IPS DF 6.9 (cell line): ENCODE results near the gene CCDC38.
"Not testable (repeated sequence)": the region's sequence is repeated elsewhere in the genome, so short reads cannot be mapped to it uniquely, and the experiment has no call there.

Experiments used
- DNase-seq: peaks from one replicate; pipeline ENCODE4 v3.0.0-alpha.2; 2013; ENCODE audit warnings: low read depth, low spot score
- H3K27ac ChIP-seq: one replicate; pipeline ENCODE4 v1.5.1; 2013; ENCODE audit warnings: low read length, control low read depth
- H3K27me3 ChIP-seq: 2 replicates; pipeline ENCODE4 v1.6.1; 2013; ENCODE audit warnings: mild to moderate bottlenecking, low read length; ENCODE audit not compliant: control insufficient read depth, insufficient read depth
- H3K36me3 ChIP-seq: 2 replicates; pipeline ENCODE4 v1.6.1; 2013; ENCODE audit warnings: low read length; ENCODE audit not compliant: control insufficient read depth, insufficient read depth
- H3K4me1 ChIP-seq: 2 replicates; pipeline ENCODE4 v1.6.1; 2013; ENCODE audit warnings: low read length; ENCODE audit not compliant: control insufficient read depth, insufficient read depth
- H3K4me3 ChIP-seq: 2 replicates; pipeline ENCODE4 v1.5.1; 2013; ENCODE audit warnings: mild to moderate bottlenecking, low read length
- H3K9me3 ChIP-seq: 2 replicates; pipeline ENCODE4 v1.6.1; 2013; ENCODE audit warnings: low read length, inconsistent platforms; ENCODE audit not compliant: control insufficient read depth, insufficient read depth
- WGBS: extraction: QIAGEN DNeasy Blood & Tissue Kit; methylation state at CpG from one replicate; pipeline ENCODE4 v1.1.7; 2013; ENCODE audit warnings: mixed read lengths, missing lambda C conversion rate; ENCODE audit not compliant: insufficient read length, insufficient coverage; 5-methylcytosine and 5-hydroxymethylcytosine counted together

The CCDC38 gene

GRCh38 chr12:95842426-95842825 is 100.0 kb downstream of the CCDC38 start:
- not testable (repeated sequence) for H3K4me1 ChIP-seq, H3K27me3 ChIP-seq, DNase-seq, H3K4me3 ChIP-seq, H3K36me3 ChIP-seq, H3K9me3 ChIP-seq, H3K27ac ChIP-seq
- no CpG with 5 or more reads among the region's 12 CpGs for WGBS

GRCh38 chr12:95838125-95838524 is 104.3 kb downstream of the CCDC38 start:
- no peak for DNase-seq
- H3K36me3 ChIP-seq: no peaks in the 10 kb centered on the region
- H3K4me1 ChIP-seq: no peaks in the 10 kb centered on the region; the same call in 1 of the 2 replicates
- H3K27ac ChIP-seq: no peak overlapping the region
- WGBS: no CpG with 5 or more reads among the region's 11 CpGs
- no peak overlapping the region for H3K4me3 ChIP-seq
- H3K27me3 ChIP-seq: no peaks in the 10 kb centered on the region
- H3K9me3 ChIP-seq: no peaks in the 10 kb centered on the region

- H3K27me3 ChIP-seq: no peaks in the 10 kb centered on the region
Observed at GRCh38 chr12:95837240-95838038, 105.0 kb downstream of the CCDC38 start.

GRCh38 chr12:95836630-95837239 is 105.7 kb downstream of the CCDC38 start:
- WGBS: no CpG with 5 or more reads among the region's 1 CpG
- Histone ChIP-seq H3K9me3 (no peaks in the 10 kb centered on the region), H3K36me3 (no peaks in the 10 kb centered on the region), H3K27ac (no peak overlapping the region), H3K27me3 (no peaks in the 10 kb centered on the region), H3K4me1 (no peaks in the 10 kb centered on the region; the same call in 1 of the 2 replicates), H3K4me3 (no peak overlapping the region)
- DNase-seq: no peak

More at GRCh38 chr12:95837240-95838038, 105.0 kb downstream of the CCDC38 start:
- H3K4me1 ChIP-seq: no peaks in the 10 kb centered on the region; the same call in 1 of the 2 replicates
- no peak overlapping the region for H3K4me3 ChIP-seq
- 52% methylated on average over 2 of the region's 10 CpGs for WGBS
- no peaks in the 10 kb centered on the region for H3K9me3 ChIP-seq
- no peaks in the 10 kb centered on the region for H3K36me3 ChIP-seq
- no peak for DNase-seq
- H3K27ac ChIP-seq: no peak overlapping the region

GRCh38 chr12:95836185-95836609 is 106.2 kb downstream of the CCDC38 start:
- no peak for DNase-seq
- WGBS: no CpG with 5 or more reads among the region's 3 CpGs
- H3K36me3 ChIP-seq: no peaks in the 10 kb centered on the region
- H3K4me3 ChIP-seq: no peak overlapping the region
- no peak overlapping the region for H3K27ac ChIP-seq
- H3K4me1 ChIP-seq: no peaks in the 10 kb centered on the region; the same call in 1 of the 2 replicates
- H3K27me3 ChIP-seq: no peaks in the 10 kb centered on the region
- H3K9me3 ChIP-seq: no peaks in the 10 kb centered on the region

- Histone ChIP-seq H3K27me3 (no peaks in the 10 kb centered on the region), H3K9me3 (no peaks in the 10 kb centered on the region), H3K4me1 (no peaks in the 10 kb centered on the region; the same call in 1 of the 2 replicates), H3K36me3 (no peaks in the 10 kb centered on the region), H3K27ac (no peak overlapping the region), H3K4me3 (no peak overlapping the region)
- no CpG with 5 or more reads among the region's 1 CpG for WGBS
- no peak for DNase-seq
Observed at GRCh38 chr12:95834572-95834971, 107.8 kb downstream of the CCDC38 start.

- Histone ChIP-seq H3K27ac (no peak overlapping the region), H3K36me3 (no peaks in the 10 kb centered on the region), H3K9me3 (no peaks in the 10 kb centered on the region), H3K4me3 (no peak overlapping the region), H3K4me1 (no peaks in the 10 kb centered on the region; the same call in 1 of the 2 replicates), H3K27me3 (no peaks in the 10 kb centered on the region)
- no CpG with 5 or more reads among the region's 2 CpGs for WGBS
- no peak for DNase-seq
Observed at GRCh38 chr12:95830335-95831089, 111.9 kb downstream of the CCDC38 start.

- no peaks in the 10 kb centered on the region for H3K27me3 ChIP-seq
- H3K9me3 ChIP-seq: no peaks in the 10 kb centered on the region
- H3K36me3 ChIP-seq: no peaks in the 10 kb centered on the region
- no peak for DNase-seq
- H3K27ac ChIP-seq: no peak overlapping the region
- no peaks in the 10 kb centered on the region; the same call in 1 of the 2 replicates for H3K4me1 ChIP-seq
- H3K4me3 ChIP-seq: no peak overlapping the region
Observed at GRCh38 chr12:95829395-95829794, 113.0 kb downstream of the CCDC38 start.

GRCh38 chr12:95820096-95820703 is 122.2 kb downstream of the CCDC38 start:
- Histone ChIP-seq H3K27me3 (no peaks in the 10 kb centered on the region), H3K4me3 (no peak overlapping the region), H3K4me1 (no peaks in the 10 kb centered on the region), H3K9me3 (no peaks in the 10 kb centered on the region), H3K36me3 (no peaks in the 10 kb centered on the region), H3K27ac (no peak overlapping the region)
- DNase-seq: no peak
- no CpG with 5 or more reads among the region's 1 CpG for WGBS
